HL-60 (cell line): ENCODE results near the gene YIF1B.

ENCODE experiments used
- DNase-seq, 2 experiments: peaks; one replicate each; pipeline ENCODE4 v3.0.0-alpha.2; 2010 to 2020; ENCODE audit warnings: low read depth in 1 of 2, low spot score in 1 of 2
- H3K27ac ChIP-seq: fragments of 250-450 bp; sonication (Bioruptor Pico); replicated peaks from 2 replicates; pipeline ENCODE4 v1.5.1; 2020; ENCODE audit warnings: mild to moderate bottlenecking, moderate library complexity
- H3K27me3 ChIP-seq: fragments of 250-450 bp; sonication (Bioruptor Pico); 2 replicates; pipeline ENCODE4 v1.5.1; 2021; ENCODE audit warnings: mild to moderate bottlenecking, moderate library complexity; ENCODE audit not compliant: insufficient read depth, poor library complexity, severe bottlenecking
- H3K4me3 ChIP-seq: replicated peaks from 2 replicates; pipeline ENCODE4 v1.5.1; 2011; ENCODE audit warnings: mild to moderate bottlenecking, control low read depth, low read length; ENCODE audit not compliant: insufficient read depth
- GABPA ChIP-seq: IDR thresholded peaks from 2 replicates; pipeline ENCODE4 v1.6.1; 2012; ENCODE audit warnings: low read depth
- POLR2AphosphoS5 ChIP-seq: IDR thresholded peaks from 2 replicates; pipeline ENCODE4 v1.6.1; 2012; ENCODE audit warnings: low read depth
- SPI1 ChIP-seq: IDR thresholded peaks from 2 replicates; pipeline ENCODE4 v1.6.1; 2012; ENCODE audit warnings: low read depth, mild to moderate bottlenecking, borderline replicate concordance
- TF ChIP-seq, protein P1 (sequence below): IDR thresholded peaks from 2 replicates; pipeline ENCODE4 v1.6.1; 2012; ENCODE audit warnings: low read depth; ENCODE audit not compliant: insufficient replicate concordance
- TF ChIP-seq, protein P2 (sequence below): IDR thresholded peaks from one replicate; pipeline ENCODE4 v1.5.1; 2011; ENCODE audit warnings: low read length, control low read depth, inconsistent platforms; ENCODE audit not compliant: insufficient read depth

The YIF1B gene

DNA sequence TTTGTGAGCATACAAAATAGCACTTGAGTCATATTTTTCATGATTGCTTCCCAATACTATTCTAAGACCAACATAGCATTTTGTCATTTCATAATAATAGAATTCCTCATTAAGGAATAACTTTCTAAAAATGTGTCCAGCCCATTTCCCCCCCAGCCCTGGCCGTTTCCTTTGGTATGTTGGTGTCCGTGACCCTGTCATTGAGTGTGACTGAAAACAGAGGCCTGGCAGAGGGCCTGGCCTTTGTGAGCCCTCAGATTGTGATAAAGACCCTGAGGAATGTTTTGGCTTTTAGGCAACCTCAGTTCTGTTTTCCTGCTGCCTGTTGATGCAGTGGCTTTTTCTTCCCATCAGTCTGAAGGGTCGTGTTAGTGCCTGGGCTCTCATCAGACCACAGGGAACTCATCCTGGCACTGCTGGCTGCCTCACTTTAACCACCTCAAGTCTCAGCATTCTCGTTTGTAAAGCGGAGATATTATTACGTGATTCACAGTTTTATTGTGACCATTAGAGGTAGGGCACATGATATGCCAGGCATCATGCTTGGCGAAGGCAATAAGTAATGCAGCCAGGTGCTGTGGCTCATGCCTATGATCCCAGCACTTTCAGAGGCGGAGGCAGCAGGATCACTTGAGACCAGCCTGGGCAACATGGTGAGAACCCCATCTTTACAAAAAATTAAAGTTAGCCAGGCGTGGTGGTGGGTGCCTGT lies 37.6 kb downstream of the YIF1B start:
- DNase-seq: no peak
- TF ChIP-seq POLR2AphosphoS5: no peak
- TF ChIP-seq SPI1: no peak
- TF ChIP-seq GABPA: no peak
- TF ChIP-seq, protein P1, sequence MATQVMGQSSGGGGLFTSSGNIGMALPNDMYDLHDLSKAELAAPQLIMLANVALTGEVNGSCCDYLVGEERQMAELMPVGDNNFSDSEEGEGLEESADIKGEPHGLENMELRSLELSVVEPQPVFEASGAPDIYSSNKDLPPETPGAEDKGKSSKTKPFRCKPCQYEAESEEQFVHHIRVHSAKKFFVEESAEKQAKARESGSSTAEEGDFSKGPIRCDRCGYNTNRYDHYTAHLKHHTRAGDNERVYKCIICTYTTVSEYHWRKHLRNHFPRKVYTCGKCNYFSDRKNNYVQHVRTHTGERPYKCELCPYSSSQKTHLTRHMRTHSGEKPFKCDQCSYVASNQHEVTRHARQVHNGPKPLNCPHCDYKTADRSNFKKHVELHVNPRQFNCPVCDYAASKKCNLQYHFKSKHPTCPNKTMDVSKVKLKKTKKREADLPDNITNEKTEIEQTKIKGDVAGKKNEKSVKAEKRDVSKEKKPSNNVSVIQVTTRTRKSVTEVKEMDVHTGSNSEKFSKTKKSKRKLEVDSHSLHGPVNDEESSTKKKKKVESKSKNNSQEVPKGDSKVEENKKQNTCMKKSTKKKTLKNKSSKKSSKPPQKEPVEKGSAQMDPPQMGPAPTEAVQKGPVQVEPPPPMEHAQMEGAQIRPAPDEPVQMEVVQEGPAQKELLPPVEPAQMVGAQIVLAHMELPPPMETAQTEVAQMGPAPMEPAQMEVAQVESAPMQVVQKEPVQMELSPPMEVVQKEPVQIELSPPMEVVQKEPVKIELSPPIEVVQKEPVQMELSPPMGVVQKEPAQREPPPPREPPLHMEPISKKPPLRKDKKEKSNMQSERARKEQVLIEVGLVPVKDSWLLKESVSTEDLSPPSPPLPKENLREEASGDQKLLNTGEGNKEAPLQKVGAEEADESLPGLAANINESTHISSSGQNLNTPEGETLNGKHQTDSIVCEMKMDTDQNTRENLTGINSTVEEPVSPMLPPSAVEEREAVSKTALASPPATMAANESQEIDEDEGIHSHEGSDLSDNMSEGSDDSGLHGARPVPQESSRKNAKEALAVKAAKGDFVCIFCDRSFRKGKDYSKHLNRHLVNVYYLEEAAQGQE: no peak
- TF ChIP-seq, protein P2, sequence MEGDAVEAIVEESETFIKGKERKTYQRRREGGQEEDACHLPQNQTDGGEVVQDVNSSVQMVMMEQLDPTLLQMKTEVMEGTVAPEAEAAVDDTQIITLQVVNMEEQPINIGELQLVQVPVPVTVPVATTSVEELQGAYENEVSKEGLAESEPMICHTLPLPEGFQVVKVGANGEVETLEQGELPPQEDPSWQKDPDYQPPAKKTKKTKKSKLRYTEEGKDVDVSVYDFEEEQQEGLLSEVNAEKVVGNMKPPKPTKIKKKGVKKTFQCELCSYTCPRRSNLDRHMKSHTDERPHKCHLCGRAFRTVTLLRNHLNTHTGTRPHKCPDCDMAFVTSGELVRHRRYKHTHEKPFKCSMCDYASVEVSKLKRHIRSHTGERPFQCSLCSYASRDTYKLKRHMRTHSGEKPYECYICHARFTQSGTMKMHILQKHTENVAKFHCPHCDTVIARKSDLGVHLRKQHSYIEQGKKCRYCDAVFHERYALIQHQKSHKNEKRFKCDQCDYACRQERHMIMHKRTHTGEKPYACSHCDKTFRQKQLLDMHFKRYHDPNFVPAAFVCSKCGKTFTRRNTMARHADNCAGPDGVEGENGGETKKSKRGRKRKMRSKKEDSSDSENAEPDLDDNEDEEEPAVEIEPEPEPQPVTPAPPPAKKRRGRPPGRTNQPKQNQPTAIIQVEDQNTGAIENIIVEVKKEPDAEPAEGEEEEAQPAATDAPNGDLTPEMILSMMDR: no peak
- Histone ChIP-seq H3K27me3 (peaks cover 5% of the 10 kb centered on the region), H3K27ac (no peak overlapping the region), H3K4me3 (no peak overlapping the region)

DNA sequence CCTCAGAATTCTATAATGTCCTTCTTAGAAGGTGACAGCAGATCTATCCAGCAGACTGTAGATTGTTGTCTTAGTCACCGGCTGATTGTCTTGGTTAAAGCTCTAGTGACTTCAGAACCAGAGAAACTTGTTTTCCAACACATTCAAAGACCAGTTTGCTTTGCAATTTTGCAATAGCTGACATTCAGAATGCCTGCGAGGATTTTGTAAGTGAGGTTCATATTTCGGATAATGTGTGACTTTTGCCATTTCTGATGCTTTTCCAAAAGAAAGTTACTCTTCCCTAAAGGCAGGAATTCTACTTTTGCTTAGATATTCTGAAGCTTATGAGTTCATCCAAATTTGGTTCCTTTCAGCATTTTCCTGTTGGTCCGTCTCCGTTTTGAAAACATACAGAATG lies 38.2 kb downstream of the YIF1B start:
- Histone ChIP-seq H3K4me3 (no peak overlapping the region), H3K27ac (no peak overlapping the region), H3K27me3 (peaks cover 5% of the 10 kb centered on the region)
- DNase-seq: no peak
- TF ChIP-seq SPI1 (no peak), POLR2AphosphoS5 (no peak), GABPA (no peak)
- TF ChIP-seq, protein P2: no peak
- TF ChIP-seq, protein P1: no peak

DNA sequence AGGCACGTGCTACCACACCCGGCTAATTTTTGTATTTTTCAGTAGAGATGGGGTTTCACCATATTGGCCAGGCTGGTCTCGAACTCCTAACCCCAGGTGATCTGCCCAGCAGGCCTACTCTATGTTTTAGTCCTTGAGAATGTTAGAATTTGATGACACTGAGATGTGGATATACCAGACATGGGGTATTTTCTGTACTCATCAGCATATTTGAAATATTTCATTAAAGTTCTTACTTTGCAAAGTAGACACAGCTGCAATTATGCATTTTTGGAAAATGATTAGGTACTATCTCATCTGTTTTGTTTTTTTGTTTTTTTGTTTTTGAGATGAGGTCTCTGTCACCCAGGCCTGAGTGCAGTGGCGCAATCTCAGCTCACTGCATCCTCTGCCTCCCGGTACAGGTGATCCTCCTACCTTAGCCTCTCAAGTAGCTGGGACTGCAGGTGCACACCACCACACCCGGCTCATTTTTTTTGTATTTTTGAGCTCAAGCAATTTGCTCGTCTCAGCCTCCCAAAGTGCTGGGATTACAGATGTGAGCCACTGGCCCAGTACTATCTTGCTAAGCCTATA lies 38.7 kb downstream of the YIF1B start:
- Histone ChIP-seq H3K27me3 (peaks cover 4% of the 10 kb centered on the region), H3K4me3 (no peak overlapping the region), H3K27ac (no peak overlapping the region)
- DNase-seq: no peak
- TF ChIP-seq, protein P1: no peak
- TF ChIP-seq, protein P2: no peak
- TF ChIP-seq POLR2AphosphoS5 (no peak), SPI1 (no peak), GABPA (no peak)
